GM21619 (cell line): ENCODE results near the gene ATP1A4.
A peak's percentile ranks its signal among the peaks of the same experiment; 100 is the strongest.

Experiments
- ATAC-seq: cut with Tn5 transposase; IDR thresholded peaks from one replicate; pipeline ENCODE4 v1.9.1; 2021; ENCODE audit not compliant: unreplicated experiment

ATP1A4 gene

GRCh38 chr1:160204526-160205241 lies 53.3 kb downstream of the ATP1A4 start:
- ATAC-seq = peak; percentile 62

GRCh38 chr1:160205242-160206035 lies 54.0 kb downstream of the ATP1A4 start, which contains the start of gene PEA15:
PEA15 (plus strand) TSS chr1:160205384; CDS start chr1:160211545, 6,161 bp downstream.
- ATAC-seq = peak; percentile 41

- ATAC-seq = peak; percentile 30
These were observed 54.6 kb downstream of the ATP1A4 start for GRCh38 chr1:160206036-160206389.

- ATAC-seq = no peak
These were observed 55.2 kb downstream of the ATP1A4 start for GRCh38 chr1:160206421-160207117.

GRCh38 chr1:160207118-160207650 lies 55.8 kb downstream of the ATP1A4 start:
- ATAC-seq = no peak

- no peak for ATAC-seq
These were observed 56.6 kb downstream of the ATP1A4 start for GRCh38 chr1:160207771-160208556.

- ATAC-seq = no peak
These were observed 57.3 kb downstream of the ATP1A4 start for GRCh38 chr1:160208557-160209320.

- no peak for ATAC-seq
These were observed 58.1 kb downstream of the ATP1A4 start for GRCh38 chr1:160209321-160210046.

GRCh38 chr1:160210561-160210960 lies 59.2 kb downstream of the ATP1A4 start:
- no peak for ATAC-seq

GRCh38 chr1:160211046-160211790 lies 59.8 kb downstream of the ATP1A4 start:
- no peak for ATAC-seq

- no peak for ATAC-seq
These were observed 63.2 kb downstream of the ATP1A4 start for GRCh38 chr1:160214481-160215140.

GRCh38 chr1:160216301-160216700 lies 64.9 kb downstream of the ATP1A4 start:
- ATAC-seq = no peak

GRCh38 chr1:160217481-160218051 lies 66.2 kb downstream of the ATP1A4 start:
- no peak for ATAC-seq

- ATAC-seq = no peak
These were observed 67.9 kb downstream of the ATP1A4 start for GRCh38 chr1:160219062-160219929.

- no peak for ATAC-seq
These were observed 68.9 kb downstream of the ATP1A4 start for GRCh38 chr1:160220301-160220700.

- ATAC-seq = no peak
These were observed 69.7 kb downstream of the ATP1A4 start for GRCh38 chr1:160221089-160221488.

- no peak for ATAC-seq
These were observed 71.1 kb downstream of the ATP1A4 start for GRCh38 chr1:160222546-160222945.
